Upper lobe of right lung (tissue), 1 donor: ENCODE data around the gene HPCA. TPM values are rescaled to one million over a fixed set of nuclear protein-coding genes. Genes with fewer than 3 reads are reported as not detected.

Experiments
- ATAC-seq: fragments of 200-7000 bp; cut with Tn5 transposase; one replicate; pipeline ENCODE4 v1.9.1; 2020; ENCODE audit warnings: mild to moderate bottlenecking, moderate library complexity
- DNase-seq: peaks from one replicate; pipeline ENCODE4 v3.0.0-alpha.2; 2020
- H3K27ac ChIP-seq: fragments of 200-600 bp; one replicate; pipeline ENCODE4 v1.8.0; 2022
- H3K27me3 ChIP-seq: fragments of 200-600 bp; one replicate; pipeline ENCODE4 v1.8.0; 2022; ENCODE audit warnings: mild to moderate bottlenecking
- H3K36me3 ChIP-seq: fragments of 200-600 bp; one replicate; pipeline ENCODE4 v1.8.0; 2022
- H3K4me1 ChIP-seq: fragments of 200-600 bp; one replicate; pipeline ENCODE4 v1.8.0; 2022
- H3K4me3 ChIP-seq: fragments of 200-600 bp; one replicate; pipeline ENCODE4 v1.8.0; 2022; ENCODE audit warnings: mild to moderate bottlenecking
- H3K9me3 ChIP-seq: fragments of 200-600 bp; one replicate; pipeline ENCODE4 v1.8.0; 2022
- CTCF ChIP-seq: fragments of 200-600 bp; IDR thresholded peaks from one replicate; pipeline ENCODE4 v1.8.0; 2022; ENCODE audit warnings: antibody characterized with exemption
- intact Hi-C: fragments of 100-400 bp; cut with DNase I; formaldehyde crosslinking; loops from one replicate; pipeline ENCODE4 v1.11.0; 2022
- total RNA-seq: library from RNA; stranded (reverse); fragmentation: NEBNext Ultra II Directional; extraction: Animal tissue kit (Norgen Biotek cat#: 25700); gene quantifications from one replicate; pipeline ENCODE4 v1.2.1, GENCODE V29; 2021
- donor health status: DM: no; HTN: yes; CAD: no; lungs with severe emphysema.

The HPCA gene
- total RNA-seq, 1 donor from 2014 or later: not detected

GRCh38 chr1:32859915-32860314, 26.4 kb upstream of the HPCA start:
- H3K4me3 ChIP-seq: no peak overlapping the region
- H3K9me3 ChIP-seq: no peaks in the 10 kb centered on the region
- peaks cover 31% of the 10 kb centered on the region for H3K36me3 ChIP-seq
- no peak for ATAC-seq
- H3K27me3 ChIP-seq: no peaks in the 10 kb centered on the region
- DNase-seq: no peak
- no peak overlapping the region for H3K27ac ChIP-seq
- no peaks in the 10 kb centered on the region for H3K4me1 ChIP-seq
- intact Hi-C loops: no loop called here
- TF ChIP-seq CTCF: no peak

DNA sequence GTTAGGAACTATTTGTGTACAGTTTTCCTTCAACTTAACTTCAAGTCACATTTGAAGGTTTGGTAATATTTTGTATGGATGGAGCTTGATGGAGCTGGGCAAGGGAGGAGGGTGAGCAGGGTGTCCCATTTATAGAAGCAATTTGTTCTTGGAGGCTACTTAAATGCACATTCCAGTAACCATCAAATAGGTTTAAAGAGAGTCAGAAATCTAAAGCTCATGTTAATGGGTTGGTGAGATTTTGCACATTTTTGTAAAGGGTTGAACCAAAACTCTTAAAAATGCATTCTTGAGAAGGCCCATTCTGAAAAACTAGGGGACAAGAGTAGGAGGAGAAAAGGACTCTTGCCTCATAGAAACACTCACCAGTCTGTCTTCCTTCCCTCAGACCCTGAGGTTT, 25.7 kb upstream of the HPCA start:
- Histone ChIP-seq H3K4me3 (no peak overlapping the region), H3K36me3 (peaks cover 24% of the 10 kb centered on the region), H3K4me1 (no peaks in the 10 kb centered on the region), H3K27ac (no peak overlapping the region), H3K27me3 (no peaks in the 10 kb centered on the region), H3K9me3 (no peaks in the 10 kb centered on the region)
- no peak for TF ChIP-seq CTCF
- DNase-seq (no peak), ATAC-seq (no peak)
- intact Hi-C loops: no loop called here

DNA sequence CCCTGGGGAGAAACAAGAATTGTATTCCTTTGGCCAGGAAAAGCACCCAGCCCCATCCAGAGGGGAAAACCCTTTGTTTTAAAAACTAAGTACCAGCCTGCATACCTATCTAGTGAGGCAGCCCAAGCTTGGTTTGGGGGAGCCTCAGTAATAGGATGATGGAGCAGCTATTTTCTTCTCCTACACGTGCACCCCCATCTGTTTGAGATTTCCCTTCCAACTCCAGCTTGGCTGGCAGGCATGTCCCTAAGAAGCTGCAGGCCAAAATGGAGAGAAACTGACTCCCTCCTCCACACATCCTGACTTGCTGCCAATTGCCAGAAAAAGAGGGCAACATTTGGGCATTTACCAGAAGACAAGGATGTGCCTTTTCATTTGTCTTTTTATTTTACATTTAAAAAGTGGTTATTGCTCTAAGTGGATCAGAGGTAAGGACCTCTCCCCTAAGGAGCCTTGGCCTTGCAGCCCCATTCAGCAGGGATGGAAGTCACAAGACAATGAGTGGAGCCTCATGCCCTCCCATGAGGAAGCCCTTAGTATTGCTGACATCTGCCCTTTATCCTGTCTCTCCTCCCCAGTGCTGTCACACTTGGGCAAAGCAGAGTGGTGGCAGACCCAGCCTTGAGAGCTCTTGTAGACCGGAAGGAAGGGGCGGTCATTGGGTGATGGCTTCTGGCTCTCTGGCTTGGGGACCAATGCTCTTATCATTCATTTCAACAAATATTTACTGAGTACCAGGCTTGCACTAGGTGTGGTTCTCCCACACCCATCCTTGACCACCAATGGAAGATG, 24.2 kb upstream of the HPCA start:
- intact Hi-C loops: no loop called here
- TF ChIP-seq CTCF: no peak
- Histone ChIP-seq H3K27me3 (no peaks in the 10 kb centered on the region), H3K36me3 (peaks cover 9% of the 10 kb centered on the region), H3K27ac (no peak overlapping the region), H3K9me3 (no peaks in the 10 kb centered on the region), H3K4me1 (no peaks in the 10 kb centered on the region), H3K4me3 (no peak overlapping the region)
- ATAC-seq (peak; percentile 61), DNase-seq (no peak)

- ATAC-seq (no peak), DNase-seq (no peak)
- H3K27me3 ChIP-seq: no peaks in the 10 kb centered on the region
- no peak for TF ChIP-seq CTCF
- H3K27ac ChIP-seq: no peak overlapping the region
- intact Hi-C loops: no loop called here
- no peak overlapping the region for H3K4me3 ChIP-seq
- no peaks in the 10 kb centered on the region for H3K4me1 ChIP-seq
- no peaks in the 10 kb centered on the region for H3K36me3 ChIP-seq
- no peaks in the 10 kb centered on the region for H3K9me3 ChIP-seq
Measured at GRCh38 chr1:32863218-32863880, 22.9 kb upstream of the HPCA start.

DNA sequence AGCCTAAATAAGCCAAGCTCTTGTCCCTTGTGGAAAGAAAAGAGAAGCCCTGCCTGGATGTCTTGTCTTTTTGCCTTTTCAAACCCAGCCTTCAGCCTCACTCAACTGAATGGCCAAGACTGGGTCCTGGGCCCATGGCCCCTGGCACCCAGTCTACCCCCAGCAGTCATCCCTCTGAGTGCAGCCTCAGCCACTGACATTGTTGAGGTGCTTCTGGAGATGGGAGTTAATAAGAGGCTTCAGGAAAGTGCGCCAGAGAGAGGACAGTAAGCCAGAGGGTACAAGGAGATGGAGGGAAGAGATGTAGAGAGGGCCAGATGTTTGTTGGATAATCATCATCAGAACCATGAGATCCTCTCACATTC, 22.4 kb upstream of the HPCA start:
- no peaks in the 10 kb centered on the region for H3K27me3 ChIP-seq
- no peak for DNase-seq
- H3K9me3 ChIP-seq: no peaks in the 10 kb centered on the region
- TF ChIP-seq CTCF: no peak
- intact Hi-C loops: no loop called here
- no peak overlapping the region for H3K27ac ChIP-seq
- no peak overlapping the region for H3K4me3 ChIP-seq
- ATAC-seq: no peak
- H3K36me3 ChIP-seq: no peaks in the 10 kb centered on the region
- H3K4me1 ChIP-seq: no peaks in the 10 kb centered on the region
